OCI-LY7 (cell line): Measurements from ENCODE around the gene RADIL.

Source experiments
- EZH2phosphoT487 ChIP-seq: fragments of 200-600 bp; sonication (generic); IDR thresholded peaks from 2 replicates; pipeline ENCODE4 v1.6.1; 2018; ENCODE audit warnings: low read depth, borderline replicate concordance, mild to moderate bottlenecking, mixed run types, antibody characterized with exemption, low read length, moderate library complexity, mixed read lengths
- TF ChIP-seq, protein P1 (sequence below): fragments of 200-600 bp; sonication (generic); conservative IDR thresholded peaks from 2 replicates; pipeline ENCODE4 v1.5.1; 2014; ENCODE audit warnings: mild to moderate bottlenecking, antibody characterized with exemption, low read length, moderate library complexity, mixed read lengths

DNA sequence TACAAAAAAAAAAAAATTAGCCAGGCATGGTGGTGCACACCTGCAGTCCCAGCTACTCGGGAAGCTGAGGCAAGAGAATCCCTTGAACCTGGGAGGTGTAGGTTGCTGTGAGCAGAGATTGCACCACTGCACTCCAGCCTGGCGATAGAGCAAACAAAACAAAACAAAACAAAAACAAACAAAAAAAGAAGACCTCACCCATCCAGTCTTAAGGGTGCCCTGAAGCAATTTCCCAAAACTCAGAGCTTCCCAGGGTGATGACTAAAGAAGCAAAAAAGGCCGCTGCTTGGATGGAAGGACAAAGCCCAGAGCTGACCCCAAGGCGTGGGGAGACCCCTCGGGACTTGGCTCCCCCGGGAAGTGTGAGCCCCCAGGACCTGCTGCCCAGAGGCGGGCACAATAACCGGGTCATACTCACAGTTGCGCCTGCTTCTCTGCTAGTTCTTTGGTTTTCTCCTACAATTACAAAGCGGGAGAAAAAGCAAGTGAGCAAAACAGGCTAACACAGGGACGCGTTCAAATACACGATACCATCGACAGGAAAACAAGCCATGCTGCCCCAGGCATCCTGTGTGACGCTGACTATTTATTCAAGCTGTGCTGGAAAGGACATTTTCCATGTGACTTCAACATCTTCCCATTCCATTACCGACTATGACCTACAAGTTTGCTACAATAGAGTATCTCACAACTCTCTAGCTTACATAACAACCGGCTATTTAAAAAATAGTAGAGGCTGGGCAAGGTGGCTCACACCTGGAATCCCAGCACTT lies 51.6 kb downstream of the RADIL start:
- TF ChIP-seq, protein P1, sequence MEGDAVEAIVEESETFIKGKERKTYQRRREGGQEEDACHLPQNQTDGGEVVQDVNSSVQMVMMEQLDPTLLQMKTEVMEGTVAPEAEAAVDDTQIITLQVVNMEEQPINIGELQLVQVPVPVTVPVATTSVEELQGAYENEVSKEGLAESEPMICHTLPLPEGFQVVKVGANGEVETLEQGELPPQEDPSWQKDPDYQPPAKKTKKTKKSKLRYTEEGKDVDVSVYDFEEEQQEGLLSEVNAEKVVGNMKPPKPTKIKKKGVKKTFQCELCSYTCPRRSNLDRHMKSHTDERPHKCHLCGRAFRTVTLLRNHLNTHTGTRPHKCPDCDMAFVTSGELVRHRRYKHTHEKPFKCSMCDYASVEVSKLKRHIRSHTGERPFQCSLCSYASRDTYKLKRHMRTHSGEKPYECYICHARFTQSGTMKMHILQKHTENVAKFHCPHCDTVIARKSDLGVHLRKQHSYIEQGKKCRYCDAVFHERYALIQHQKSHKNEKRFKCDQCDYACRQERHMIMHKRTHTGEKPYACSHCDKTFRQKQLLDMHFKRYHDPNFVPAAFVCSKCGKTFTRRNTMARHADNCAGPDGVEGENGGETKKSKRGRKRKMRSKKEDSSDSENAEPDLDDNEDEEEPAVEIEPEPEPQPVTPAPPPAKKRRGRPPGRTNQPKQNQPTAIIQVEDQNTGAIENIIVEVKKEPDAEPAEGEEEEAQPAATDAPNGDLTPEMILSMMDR: no peak
- no peak for TF ChIP-seq EZH2phosphoT487
